HG03066 (cell line): ENCODE results near the gene LDB3.
"Not testable (repeated sequence)": the region's sequence is repeated elsewhere in the genome, so short reads cannot be mapped to it uniquely, and the experiment has no call there.

ENCODE experiments used
- ATAC-seq: cut with Tn5 transposase; IDR thresholded peaks from one replicate; pipeline ENCODE4 v1.9.1; 2021; ENCODE audit warnings: low read depth; ENCODE audit not compliant: unreplicated experiment

Gene LDB3

GRCh38 chr10:86725980-86726676 is 57.8 kb downstream of the LDB3 start:
- no peak for ATAC-seq

- no peak for ATAC-seq
Observed at GRCh38 chr10:86726677-86726999, 58.3 kb downstream of the LDB3 start.

- ATAC-seq = no peak
Observed at GRCh38 chr10:86727470-86727869, 59.2 kb downstream of the LDB3 start.

GRCh38 chr10:86728056-86728455 is 59.7 kb downstream of the LDB3 start:
- ATAC-seq = no peak

GRCh38 chr10:86729677-86730076 is 61.4 kb downstream of the LDB3 start:
- ATAC-seq = no peak

- no peak for ATAC-seq
Observed at GRCh38 chr10:86730227-86730626, 61.9 kb downstream of the LDB3 start.

- no peak for ATAC-seq
Observed at GRCh38 chr10:86732771-86733170, 64.5 kb downstream of the LDB3 start.

GRCh38 chr10:86733260-86733671 is 65.0 kb downstream of the LDB3 start:
- ATAC-seq = no peak

- ATAC-seq = no peak
Observed at GRCh38 chr10:86734207-86734988, 66.1 kb downstream of the LDB3 start.

- ATAC-seq = not testable (repeated sequence)
Observed at GRCh38 chr10:86735278-86735677, 67.0 kb downstream of the LDB3 start.

GRCh38 chr10:86742230-86742629 is 73.9 kb downstream of the LDB3 start:
- no peak for ATAC-seq

- no peak for ATAC-seq
Observed at GRCh38 chr10:86744067-86744725, 75.9 kb downstream of the LDB3 start.

- no peak for ATAC-seq
Observed at GRCh38 chr10:86747796-86748581, 79.7 kb downstream of the LDB3 start.

GRCh38 chr10:86749854-86750253 is 81.5 kb downstream of the LDB3 start:
- ATAC-seq = no peak

- ATAC-seq = no peak
Observed at GRCh38 chr10:86751477-86751876, 83.2 kb downstream of the LDB3 start.

GRCh38 chr10:86752311-86752710 is 84.0 kb downstream of the LDB3 start:
- no peak for ATAC-seq

- ATAC-seq = no peak
Observed at GRCh38 chr10:86753051-86753450, 84.7 kb downstream of the LDB3 start.

- no peak for ATAC-seq
Observed at GRCh38 chr10:86753638-86754434, 85.5 kb downstream of the LDB3 start.

- no peak for ATAC-seq
Observed at GRCh38 chr10:86755454-86755739, 87.1 kb downstream of the LDB3 start.

- ATAC-seq = peak; percentile 74
Observed at GRCh38 chr10:86755740-86756510, 87.6 kb downstream of the LDB3 start.
